CD4-positive, alpha-beta T cell treated with Interleukin-15 for 4 hours (primary cell): ENCODE measurements around the gene CXCL12.

Experiments
- DNase-seq: peaks from one replicate; pipeline ENCODE4 v3.0.0-alpha.2; 2020; ENCODE audit warnings: low spot score

CXCL12 gene

DNA sequence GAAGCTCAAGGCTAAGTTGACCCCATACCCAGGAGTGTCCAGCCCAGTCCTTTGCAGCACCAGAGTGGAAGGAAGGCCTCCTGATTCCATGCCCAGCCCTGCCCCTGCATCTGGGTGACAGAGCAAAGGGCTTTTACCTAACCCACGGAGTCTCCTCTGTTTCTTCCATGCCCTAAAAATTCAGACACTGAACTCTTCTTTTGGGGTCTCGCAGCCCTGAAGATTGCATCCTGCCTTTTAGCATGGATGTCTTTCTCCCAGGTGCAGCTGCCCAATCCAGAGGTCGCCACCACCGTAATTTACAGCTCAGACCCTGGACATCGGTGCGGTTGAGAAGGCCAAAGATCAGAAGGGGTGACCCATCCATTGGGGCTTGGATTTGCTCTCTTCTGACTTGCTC is 50.8 kb downstream of the CXCL12 start:
- DNase-seq: no peak

DNA sequence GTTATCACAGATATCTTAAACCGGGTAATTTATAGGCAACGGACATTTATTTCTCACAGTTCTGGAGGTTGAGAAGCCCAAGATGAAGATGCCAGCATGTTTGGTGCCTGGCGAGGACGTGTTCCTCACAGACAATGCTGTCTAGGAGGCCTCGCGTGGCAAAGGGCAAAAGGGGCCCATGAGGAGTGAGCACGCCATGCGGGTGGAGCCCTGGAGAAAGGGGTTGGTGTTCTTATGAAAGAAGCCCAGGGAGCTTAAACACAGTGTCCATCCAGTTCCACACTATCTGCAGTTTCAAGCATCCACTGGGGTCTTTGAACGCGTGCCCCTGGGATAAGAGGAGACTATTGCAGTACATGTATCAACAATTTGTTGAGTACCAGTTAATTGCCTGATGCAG is 51.4 kb downstream of the CXCL12 start:
- DNase-seq: no peak

DNA sequence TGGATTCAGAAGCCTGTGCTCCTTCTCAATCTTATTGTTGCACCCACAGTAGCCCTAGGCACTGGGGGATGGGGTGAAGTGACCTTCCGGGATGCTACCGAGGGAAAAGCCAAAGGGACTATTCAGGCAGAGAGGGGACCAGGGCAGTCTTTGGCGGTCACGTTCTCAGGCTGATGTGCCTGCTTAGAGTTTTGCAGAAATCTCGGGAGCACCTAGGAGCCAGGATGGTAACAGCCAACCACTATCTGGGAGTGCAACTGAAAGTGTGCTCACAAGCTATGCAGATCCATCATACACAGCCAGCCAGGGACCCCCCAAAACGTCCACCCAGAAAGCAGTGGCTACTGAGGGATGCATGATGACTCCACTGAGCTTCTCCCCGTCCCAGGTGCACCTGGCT is 52.4 kb downstream of the CXCL12 start:
- DNase-seq: no peak

DNA sequence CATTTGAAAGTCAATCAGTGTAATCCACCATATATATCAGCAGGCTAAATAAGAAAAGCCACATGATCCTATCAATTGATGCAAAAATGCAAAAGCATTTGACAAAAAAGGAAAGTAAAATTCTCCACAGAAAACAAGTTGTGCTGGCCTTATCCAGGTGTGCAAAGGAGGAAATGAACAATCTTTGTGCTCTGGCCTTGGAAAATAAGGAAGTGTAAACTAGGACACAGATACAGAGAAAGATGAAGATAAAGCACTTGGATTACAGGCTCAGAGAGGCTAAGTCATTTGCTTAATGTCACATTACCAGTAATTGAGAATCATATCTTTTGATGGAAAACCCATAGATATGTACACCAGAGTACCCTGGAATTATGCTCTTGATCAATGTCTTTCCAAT is 54.5 kb downstream of the CXCL12 start:
- DNase-seq: no peak

DNA sequence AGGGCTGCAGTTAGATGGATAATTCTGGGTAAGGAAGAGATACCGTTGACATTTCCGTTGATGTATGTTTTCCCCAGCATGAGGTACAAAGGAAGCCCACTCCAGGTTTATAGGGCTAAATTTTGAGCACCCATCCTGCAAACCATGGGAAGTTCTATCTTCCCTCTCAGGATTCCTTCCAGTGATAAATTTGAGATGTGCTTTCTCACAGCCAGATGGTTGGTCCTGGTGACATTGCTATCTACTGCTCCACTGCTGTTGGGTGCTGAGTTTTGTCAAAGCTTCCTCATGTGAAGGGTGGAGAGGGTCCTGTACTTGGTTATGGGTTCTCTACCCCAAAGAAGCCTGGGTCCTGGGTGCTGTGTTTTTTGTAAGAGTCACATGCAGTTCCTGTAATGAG is 57.4 kb downstream of the CXCL12 start:
- DNase-seq: no peak
